Right lobe of liver (tissue), 6 donors: Measurements from ENCODE around the gene SYNJ2. TPM values are rescaled to one million over a fixed set of nuclear protein-coding genes. Genes with fewer than 3 reads are reported as not detected.
A peak's percentile ranks its signal among the peaks of the same experiment; 100 is the strongest.

Experiments
- ATAC-seq, 4 donors: fragments of 200-7000 bp; cut with Tn5 transposase; one replicate each; pipeline ENCODE4 v1.9.1; 2020; ENCODE audit warnings: mild to moderate bottlenecking in 4 of 4, moderate library complexity in 4 of 4
- DNase-seq, 3 donors: peaks; one replicate each; pipeline ENCODE4 v3.0.0-alpha.2; 2020
- H3K27ac ChIP-seq, 3 donors: fragments of 200-600 bp; one replicate each; pipeline ENCODE4 v1.8.0; 2022
- H3K27me3 ChIP-seq, 2 donors: fragments of 200-600 bp; one replicate each; pipeline ENCODE4 v1.8.0; 2022
- H3K36me3 ChIP-seq, 4 donors: fragments of 200-600 bp; sonication (generic) in 1 of 4; one replicate each; pipeline versions ENCODE4 v1.5.1 to v1.8.0; 2017 to 2022; ENCODE audit warnings: control low read depth in 1 of 4
- H3K4me1 ChIP-seq, 4 donors: fragments of 200-600 bp; sonication (generic) in 1 of 4; one replicate each; pipeline versions ENCODE4 v1.5.1 to v1.8.0; 2017 to 2022; ENCODE audit warnings: control low read depth in 1 of 4
- H3K4me3 ChIP-seq, 3 donors: fragments of 200-600 bp; one replicate each; pipeline ENCODE4 v1.8.0; 2022
- H3K9me3 ChIP-seq, 4 donors: fragments of 200-600 bp; sonication (generic) in 1 of 4; one replicate each; pipeline versions ENCODE4 v1.5.1 to v1.8.0; 2017 to 2022; ENCODE audit warnings: control low read depth in 1 of 4
- CTCF ChIP-seq, 4 donors: fragments of 200-600 bp in 3 of 4; fragments of 450-650 bp in 1 of 4; IDR thresholded peaks; one replicate each; pipeline versions ENCODE4 v1.5.1 to v1.8.0; 2016 to 2022; ENCODE audit warnings: antibody characterized with exemption in 4 of 4, mild to moderate bottlenecking in 2 of 4
- POLR2A ChIP-seq: fragments of 450-650 bp; IDR thresholded peaks from one replicate; pipeline ENCODE4 v1.6.1; 2017; ENCODE audit warnings: antibody characterized with exemption, mild to moderate bottlenecking
- WGBS: methylation state at CpG from one replicate; pipeline ENCODE4 v1.1.6; 2018; ENCODE audit warnings: low coverage, low lambda C conversion rate; ENCODE audit not compliant: insufficient coverage; ENCODE audit errors: missing lambda C conversion rate; 5-methylcytosine and 5-hydroxymethylcytosine counted together
- intact Hi-C, 2 donors: fragments of 100-400 bp; cut with DNase I; formaldehyde crosslinking; loops; one replicate each; pipeline versions ENCODE4 v1.11.2 to v1.14.1; 2022
- total RNA-seq, 6 experiments: library from RNA; depleted of rRNA in 2 of 6; stranded (reverse); fragments of >200 nt in 2 of 6; fragmentation: NEBNext Ultra II Directional in 3 of 6; extraction: Animal tissue kit (Norgen Biotek cat#: 25700) in 3 of 6; gene quantifications; one replicate each; pipeline versions ENCODE4 v1.1.0 to v1.2.4, GENCODE V29; 2016 to 2023
- donor health status: DM: no; HTN: yes; CAD: no.
- donor health status: DM: no; HTN: no; CAD: no.
- donor health status: DM: no; HTN: no; CAD: no.
- donor health status: DM: no; HTN: yes; CAD: no.
- donor health status: DM: no; HTN: yes; CAD: no.

SYNJ2 gene
- total RNA-seq, 6 experiments from 2014 or later, result 3.2 to 7.4 (median 4.2) TPM

DNA sequence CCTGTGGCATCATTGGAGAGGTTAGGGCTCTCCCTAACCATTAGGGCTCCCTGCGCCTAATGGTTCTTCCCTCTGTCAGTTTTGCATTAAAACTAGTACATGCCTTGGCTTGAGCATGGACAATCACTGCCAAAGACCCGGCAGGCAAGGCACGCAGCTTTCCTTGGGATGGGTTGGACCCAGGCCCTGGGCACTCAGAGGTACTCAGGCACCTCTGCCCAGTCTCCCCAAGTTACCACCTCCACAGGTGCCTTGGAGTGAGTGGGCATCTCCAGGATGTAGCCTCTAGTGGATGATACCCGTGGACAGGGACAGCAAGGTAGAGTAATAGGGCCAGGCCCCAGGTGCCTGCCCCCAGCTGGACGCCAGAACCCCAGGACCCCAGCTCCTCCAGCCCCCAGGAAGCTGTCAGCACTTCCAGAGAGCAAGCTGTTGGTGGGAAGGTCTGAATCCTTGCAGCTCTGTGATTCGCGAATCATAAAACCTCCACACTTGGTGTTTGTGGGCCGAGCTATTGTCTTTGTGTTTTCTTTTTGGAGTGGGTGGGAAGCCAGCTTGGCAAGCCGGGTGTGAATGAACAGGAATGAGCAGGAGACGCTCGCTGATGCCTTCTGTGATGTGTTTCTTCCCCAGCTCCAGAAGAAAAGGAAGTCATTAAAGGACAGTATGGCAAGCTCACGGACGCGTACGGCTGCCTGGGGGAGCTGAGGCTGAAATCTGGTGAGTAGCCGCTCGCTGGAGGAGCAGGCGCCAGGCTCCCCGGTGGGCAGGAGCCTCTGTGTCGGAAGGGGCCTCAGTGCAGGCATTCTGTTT lies 35.1 kb downstream of the SYNJ2 start:
- H3K9me3 ChIP-seq, result no peaks in the 10 kb centered on the region
- intact Hi-C loops, result no loop called here
- no peaks in the 10 kb centered on the region for H3K27me3 ChIP-seq
- DNase-seq (peak in 1 of 3 donors; percentile 14), ATAC-seq (no peak)
- no peak overlapping the region for H3K4me3 ChIP-seq
- TF ChIP-seq CTCF (IDR thresholded peaks at IDR 0.05), result no peak
- TF ChIP-seq POLR2A, result no peak
- no peaks in the 10 kb centered on the region for H3K36me3 ChIP-seq
- H3K27ac ChIP-seq, result peak overlapping the region in 1 of 3 donors; percentile 33
- WGBS, result 97% methylated on average over 8 of the region's 20 CpGs
- H3K4me1 ChIP-seq, result peaks cover 0 to 2% (median 0%) of the 10 kb centered on the region in 4 donors

DNA sequence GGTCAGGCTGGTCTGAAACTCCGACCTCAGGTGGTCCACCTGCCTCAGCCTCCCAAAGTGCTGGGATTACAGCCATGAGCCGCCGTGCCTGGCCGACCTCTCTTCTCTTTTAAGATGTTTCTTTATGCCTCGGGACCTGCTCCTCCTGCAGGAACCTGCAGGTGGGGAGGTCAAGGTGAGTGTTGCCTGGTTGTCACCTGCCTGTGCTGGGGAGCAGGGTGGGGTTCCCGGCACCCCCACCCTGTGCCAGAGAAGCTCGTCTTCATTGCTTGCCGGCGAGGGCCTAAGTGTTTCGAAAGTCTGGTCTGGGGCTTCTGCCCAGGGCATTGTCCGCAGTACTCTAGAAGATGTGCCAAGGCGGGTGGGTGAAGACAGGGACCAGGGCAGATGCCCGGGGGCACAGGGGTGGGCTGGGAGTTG lies 36.0 kb downstream of the SYNJ2 start:
- DNase-seq (peak in 1 of 3 donors; percentile 6), ATAC-seq (no peak)
- H3K9me3 ChIP-seq, result no peaks in the 10 kb centered on the region
- intact Hi-C loops, result no loop called here
- WGBS, result 87% methylated on average over 12 of the region's 13 CpGs
- H3K27ac ChIP-seq, result peak overlapping the region in 1 of 3 donors; percentile 33
- H3K4me3 ChIP-seq, result no peak overlapping the region
- H3K27me3 ChIP-seq, result no peaks in the 10 kb centered on the region
- H3K4me1 ChIP-seq, result no peaks in the 10 kb centered on the region
- no peaks in the 10 kb centered on the region for H3K36me3 ChIP-seq
- TF ChIP-seq CTCF (IDR thresholded peaks at IDR 0.05) (no peak), POLR2A (no peak)

- DNase-seq, result peak in 1 of 3 donors; percentile 11
- TF ChIP-seq POLR2A (no peak), CTCF (IDR thresholded peaks at IDR 0.05) (no peak)
- intact Hi-C loops, result no loop called here
- Histone ChIP-seq H3K27ac (peak overlapping the region in 1 of 3 donors; percentile 33), H3K4me1 (no peaks in the 10 kb centered on the region), H3K36me3 (no peaks in the 10 kb centered on the region), H3K4me3 (no peak overlapping the region), H3K27me3 (no peaks in the 10 kb centered on the region), H3K9me3 (no peaks in the 10 kb centered on the region)
- no peak for ATAC-seq
- WGBS, result 86% methylated on average over 10 of the region's 19 CpGs
Measured at GRCh38 chr6:158018041-158018771, 36.5 kb downstream of the SYNJ2 start.

DNA sequence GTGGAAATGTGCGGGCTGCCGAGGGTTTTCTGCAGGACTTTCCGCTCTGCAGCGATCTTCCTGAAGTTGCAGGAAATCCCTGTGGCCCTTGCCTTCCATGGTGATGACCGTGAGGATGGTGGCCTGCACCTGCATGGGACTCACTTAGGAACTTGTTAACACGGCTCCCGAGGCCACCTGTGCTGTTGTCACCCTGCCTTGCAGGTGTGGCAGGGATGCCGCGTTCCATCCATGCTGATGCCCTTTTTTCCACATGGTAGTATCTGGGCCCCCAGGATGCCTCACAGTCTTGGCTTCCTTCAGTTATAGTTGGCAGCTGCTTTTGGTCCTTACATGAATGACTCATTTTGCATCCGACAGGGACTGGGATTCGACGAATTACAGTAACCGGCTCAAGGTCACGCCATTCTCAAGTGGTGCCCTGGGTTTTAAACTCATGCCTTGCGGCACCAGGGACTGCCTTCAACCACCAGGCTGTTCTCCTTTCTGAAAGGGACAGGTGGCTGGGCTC lies 37.2 kb downstream of the SYNJ2 start:
- Histone ChIP-seq H3K27me3 (no peaks in the 10 kb centered on the region), H3K4me1 (no peaks in the 10 kb centered on the region), H3K36me3 (no peaks in the 10 kb centered on the region), H3K27ac (no peak overlapping the region), H3K4me3 (no peak overlapping the region), H3K9me3 (no peaks in the 10 kb centered on the region)
- intact Hi-C loops, result no loop called here
- ATAC-seq, result no peak
- 93% methylated on average over 7 of the region's 15 CpGs for WGBS
- TF ChIP-seq POLR2A (no peak), CTCF (IDR thresholded peaks at IDR 0.05) (no peak)
- DNase-seq, result peak in 1 of 3 donors; percentile 11
